ENCODE measurements around the gene CCDC82.
"Not testable (repeated sequence)": the region's sequence is repeated elsewhere in the genome, so short reads cannot be mapped to it uniquely, and the experiment has no call there.

CCDC82 gene

DNA sequence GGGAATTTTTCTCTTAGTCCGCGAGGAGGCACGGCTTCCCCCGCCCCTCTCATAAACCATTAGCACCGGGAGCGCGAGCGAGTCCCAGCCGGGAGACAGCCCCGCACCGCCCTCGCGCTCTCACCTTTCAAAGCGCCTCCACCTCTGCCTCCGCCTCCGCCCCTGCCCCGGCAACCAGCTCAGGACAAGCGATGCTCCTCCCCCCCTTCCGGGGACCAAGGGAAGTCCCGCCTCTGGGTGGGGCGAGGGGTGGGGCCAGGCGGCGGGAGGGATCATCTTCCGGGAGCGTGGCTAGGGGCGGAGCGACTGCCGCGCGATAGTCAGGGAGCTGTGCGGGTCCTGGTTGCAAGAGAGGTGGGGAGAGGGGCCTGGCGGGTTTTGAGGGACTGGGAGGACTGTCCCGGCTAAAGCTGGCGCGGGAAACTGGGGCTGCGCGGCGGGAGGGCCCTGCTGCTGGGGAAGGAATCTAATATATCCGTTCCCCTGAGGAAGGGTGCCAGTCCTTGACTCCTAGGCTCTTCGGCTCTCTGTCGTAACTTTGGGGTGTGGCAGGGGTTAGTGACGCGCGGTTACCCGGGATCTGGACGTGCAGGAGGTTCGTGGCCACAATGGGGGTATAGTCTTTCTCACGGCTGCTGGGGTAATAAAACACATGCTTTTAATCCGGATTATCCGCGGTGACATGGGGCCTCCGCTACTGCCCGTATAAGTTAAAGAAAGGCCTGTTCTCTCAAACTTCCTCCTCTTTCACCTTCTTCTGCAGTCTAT, at the start of gene CCDC82, which contains the start of gene JRKL:
Gene CCDC82 (minus strand): TSS at position 193 of the 768 bp plus-strand sequence. CDS start 5,165 bp downstream, outside the sequence.
Gene JRKL (plus strand): TSS at position 294 of the 768 bp plus-strand sequence. CDS start 637 bp downstream, outside the sequence.
- DNase-seq (ENCODE audit: low spot score): peak; percentile 96

DNA sequence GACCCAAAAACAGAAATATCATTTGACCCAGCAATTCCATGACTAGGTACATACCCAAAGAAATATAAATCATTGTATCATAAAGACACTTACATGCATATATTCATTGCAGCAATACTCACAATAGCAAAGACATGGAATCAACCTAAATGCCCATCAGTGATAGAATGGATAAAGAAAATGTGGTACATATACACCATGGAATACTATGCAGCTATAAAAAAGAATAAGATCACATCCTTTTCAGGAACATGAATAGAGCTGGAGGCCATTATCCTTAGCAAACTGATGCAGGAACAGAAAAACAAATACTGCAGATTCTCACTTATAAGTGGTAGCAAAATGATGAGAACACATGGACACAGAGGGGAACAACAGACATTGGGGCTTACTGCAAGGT, 42.9 kb upstream of the CCDC82 start:
- DNase-seq (ENCODE audit: low spot score): not testable (repeated sequence)

DNA sequence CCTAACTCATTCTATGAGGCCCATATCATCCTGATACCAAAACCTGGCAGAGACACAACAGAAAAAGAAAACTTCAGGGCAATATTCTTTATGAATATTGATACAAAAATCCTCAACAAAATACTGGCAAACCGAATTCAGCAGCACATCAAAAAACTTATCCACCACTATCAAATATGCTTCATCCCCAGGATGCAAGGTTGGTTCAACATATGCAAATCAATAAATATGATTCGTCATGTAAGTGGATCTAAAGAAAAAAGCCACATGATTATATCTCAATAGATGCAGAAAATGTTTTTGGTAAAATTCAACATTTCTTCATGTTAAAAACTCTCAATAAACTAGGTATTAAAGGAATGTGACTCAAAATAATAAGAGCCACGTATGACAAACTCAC, 41.0 kb upstream of the CCDC82 start:
- no peak for DNase-seq (ENCODE audit: low spot score)

DNA sequence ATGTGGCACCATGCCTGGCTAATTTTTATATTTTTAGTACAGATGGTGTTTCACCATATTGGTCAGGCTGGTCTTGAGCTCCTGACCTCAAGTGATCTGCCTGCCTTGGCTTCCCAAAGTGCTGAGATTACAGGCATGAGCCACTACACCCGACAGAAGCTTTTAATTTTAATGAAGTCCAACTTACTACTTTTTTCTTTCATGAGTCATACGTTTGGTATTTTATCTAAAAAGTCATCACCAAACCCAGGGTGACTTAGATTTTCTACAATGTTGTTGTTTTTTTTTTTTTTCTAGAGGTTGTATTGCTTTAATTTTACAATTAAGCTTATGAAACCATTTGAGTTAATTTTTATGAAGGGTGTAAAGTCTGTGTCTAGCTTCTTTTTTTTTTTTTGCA, 35.0 kb upstream of the CCDC82 start:
- peak; percentile 40 for DNase-seq (ENCODE audit: low spot score)

DNA sequence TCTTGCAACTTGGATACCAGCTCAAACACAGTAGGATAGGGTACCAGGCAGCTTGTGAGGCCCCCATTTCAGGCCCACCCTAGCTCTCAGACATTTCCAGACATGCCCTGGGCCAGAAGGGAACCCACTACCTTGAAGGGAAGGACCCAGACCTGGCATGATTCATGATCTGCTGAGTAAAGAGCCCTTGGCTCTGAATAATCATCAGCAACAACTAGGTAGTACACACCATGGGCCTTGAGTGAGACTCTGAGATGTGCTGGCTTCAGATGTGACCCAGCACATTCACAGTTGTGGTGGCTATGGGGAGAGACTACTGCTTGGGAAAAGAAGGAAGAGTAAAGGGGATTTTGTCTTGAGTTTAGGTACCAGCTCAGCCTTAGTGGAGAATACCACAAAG, 23.7 kb upstream of the CCDC82 start:
- peak; percentile 15 for DNase-seq (ENCODE audit: low spot score)

DNA sequence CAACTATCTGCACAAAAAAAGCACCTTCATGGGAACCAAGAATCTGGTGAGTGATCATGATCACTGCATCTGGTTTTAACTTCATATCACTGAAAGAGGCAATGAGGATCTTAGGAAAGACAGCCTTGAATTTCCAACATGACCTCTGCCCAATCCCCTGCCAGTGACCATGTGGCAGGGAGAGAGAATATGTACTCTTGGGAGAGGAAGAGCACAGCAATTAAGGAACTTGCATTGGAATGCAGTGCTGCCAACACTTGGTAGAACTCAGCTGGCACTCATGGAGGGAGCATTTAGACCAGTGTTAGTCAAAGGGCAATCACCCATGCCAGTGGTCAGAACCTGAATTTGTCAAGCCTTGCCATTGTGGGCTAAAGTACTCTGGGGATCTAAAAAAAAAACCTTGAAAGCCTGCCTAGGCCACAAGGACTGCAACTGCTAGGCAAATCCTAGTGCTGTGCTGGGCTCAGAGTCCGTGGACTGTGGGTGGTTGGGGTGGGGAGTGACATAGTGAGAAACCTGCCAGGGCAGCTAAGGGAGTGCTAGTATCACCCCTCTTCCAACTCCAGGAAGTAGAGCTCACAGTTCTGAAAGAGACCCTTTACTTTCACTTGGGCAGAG, 23.2 kb upstream of the CCDC82 start:
- DNase-seq (ENCODE audit: low spot score): peak; percentile 50

DNA sequence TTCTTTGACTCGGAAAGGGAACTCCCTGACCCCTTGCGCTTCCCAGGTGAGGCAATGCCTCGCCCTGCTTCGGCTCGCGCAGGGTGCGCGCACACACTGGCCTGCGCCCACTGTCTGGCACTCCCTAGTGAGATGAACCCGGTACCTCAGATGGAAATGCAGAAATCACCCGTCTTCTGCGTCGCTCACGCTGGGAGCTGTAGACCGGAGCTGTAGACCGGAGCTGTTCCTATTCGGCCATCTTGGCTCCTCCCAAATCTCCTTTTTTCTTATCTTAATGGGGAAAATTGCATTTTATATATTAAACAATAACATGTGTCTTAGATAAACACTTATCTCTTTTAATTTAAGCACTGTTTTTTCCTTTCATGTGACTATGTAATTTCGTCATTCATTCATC, 21.7 kb upstream of the CCDC82 start:
- DNase-seq (ENCODE audit: low spot score): not testable (repeated sequence)

DNA sequence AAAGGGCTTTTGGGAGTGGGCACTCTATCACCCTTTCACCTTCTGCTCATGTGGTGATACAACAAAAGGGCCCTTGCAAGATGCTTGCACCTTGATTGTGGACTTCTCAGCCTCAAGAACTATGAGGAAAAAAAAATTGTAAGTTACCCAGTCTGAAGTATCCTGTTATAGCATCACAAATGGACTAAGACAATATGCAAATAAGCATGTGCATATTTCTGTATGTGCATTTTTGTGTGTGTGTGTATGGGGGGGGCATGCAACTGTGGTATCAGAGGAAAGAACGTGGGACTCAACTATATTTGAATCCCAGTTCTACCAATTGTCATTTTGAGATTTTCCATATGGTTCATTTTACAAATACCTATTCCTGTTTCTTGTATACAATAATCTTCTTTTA, 11.0 kb upstream of the CCDC82 start:
- no peak for DNase-seq (ENCODE audit: low spot score)

DNA sequence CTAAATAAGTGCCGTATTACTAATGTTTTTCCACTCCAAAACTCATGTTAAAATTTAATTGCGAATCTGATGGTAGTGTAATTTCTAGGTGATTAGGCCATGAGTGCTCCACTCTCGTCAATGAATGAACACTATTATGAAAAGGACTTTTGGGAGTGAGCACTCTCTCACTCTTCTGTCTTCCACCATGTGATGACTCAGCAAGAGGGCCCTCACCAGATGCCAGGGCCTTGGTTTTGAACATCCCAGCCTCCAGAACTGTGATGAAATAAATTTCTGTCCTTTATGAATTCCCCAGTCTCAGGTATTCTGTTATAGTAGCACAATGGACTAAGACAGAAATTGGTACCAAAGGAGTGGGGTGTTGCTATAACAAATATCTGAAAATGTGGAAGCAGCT, 8.2 kb upstream of the CCDC82 start:
- no peak for DNase-seq (ENCODE audit: low spot score)

DNA sequence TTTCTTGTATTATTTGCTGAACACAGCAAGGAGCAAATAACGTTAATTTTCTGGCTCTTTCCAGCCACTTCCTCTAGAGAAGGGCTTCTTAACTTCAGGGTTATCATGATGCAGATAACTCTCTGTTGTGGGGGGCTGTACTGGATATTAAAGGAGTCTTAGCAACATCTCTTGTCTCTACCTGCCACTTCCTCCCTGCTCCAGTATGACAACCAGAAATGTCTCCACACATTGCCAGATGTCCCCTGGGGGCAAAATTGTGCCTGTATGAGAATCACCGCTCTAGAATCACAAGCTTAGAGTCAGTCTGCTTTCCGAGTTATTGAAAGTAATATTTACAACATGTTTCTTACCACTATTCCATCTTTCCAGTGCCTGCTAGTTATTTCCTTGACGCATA, 6.9 kb upstream of the CCDC82 start:
- DNase-seq (ENCODE audit: low spot score): no peak

DNA sequence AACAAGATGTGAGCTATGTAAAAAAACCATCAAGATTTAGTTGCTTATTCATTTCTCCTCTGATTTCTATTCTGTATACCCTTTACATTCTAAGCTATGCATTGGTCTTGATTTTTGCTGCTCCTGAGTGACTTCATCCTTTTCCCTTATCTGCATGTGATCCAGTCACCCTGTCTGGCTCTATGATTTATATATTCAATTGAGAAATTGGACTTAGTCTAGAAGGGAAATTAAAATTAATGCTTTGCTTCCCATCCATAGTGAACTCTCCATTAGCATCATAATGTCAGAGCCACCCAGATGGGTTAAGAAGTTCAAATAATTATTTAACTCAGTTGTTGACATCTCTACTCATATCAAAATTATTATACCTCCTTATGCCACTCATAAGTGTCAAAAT, 5.1 kb upstream of the CCDC82 start:
- no peak for DNase-seq (ENCODE audit: low spot score)

DNA sequence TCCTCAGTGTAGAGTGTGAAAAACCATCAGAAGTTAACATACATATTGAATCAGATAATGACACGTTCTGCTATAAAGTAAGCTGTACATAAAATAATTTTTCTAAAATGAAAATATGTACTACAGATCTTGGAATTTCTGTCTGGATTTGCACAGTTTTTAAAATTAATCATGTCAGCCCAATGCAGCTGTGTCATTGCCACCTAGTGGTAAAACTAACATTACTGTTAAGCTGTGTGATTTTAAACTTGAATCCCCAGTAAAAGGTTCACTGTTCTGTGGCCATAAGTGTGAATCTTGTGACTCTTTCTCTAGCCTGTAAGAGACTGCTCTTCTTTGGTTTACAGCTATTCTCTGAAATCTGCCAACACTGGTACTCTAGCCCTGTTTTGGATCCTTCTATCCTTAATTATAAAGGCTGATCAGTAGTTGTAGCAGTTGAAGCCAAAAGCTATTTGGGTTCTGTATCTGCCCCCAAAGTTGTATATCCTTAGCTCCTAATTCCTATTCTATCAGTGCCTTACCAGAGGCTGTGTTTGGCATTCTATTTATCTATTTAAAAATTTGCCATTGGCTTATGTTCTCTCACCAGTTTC, 4.1 kb upstream of the CCDC82 start:
- peak; percentile 51 for DNase-seq (ENCODE audit: low spot score)

DNA sequence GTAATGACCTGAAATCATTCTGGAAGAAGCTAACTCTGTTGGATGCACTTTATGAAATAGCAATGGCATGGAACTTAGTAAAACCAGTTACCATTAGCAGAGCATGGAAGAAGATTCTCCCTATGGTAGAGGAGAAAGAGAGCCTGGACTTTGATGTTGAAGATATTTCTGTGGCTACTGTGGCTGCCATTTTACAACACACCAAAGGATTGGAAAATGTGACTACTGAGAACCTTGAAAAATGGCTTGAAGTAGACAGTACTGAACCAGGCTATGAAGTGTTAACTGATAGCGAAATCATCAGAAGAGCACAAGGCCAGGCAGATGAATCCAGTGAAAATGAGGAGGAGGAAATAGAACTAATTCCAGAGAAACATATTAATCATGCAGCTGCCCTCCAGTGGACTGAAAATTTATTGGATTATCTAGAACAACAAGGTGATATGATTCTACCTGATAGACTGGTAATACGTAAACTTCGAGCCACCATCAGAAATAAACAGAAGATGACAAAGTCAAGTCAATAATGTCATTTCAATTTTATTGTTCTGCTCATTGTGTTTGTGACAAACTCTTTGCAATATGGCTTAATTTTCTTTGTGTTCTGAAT, 2.1 kb upstream of the CCDC82 start:
- peak; percentile 20 for DNase-seq (ENCODE audit: low spot score)

DNA sequence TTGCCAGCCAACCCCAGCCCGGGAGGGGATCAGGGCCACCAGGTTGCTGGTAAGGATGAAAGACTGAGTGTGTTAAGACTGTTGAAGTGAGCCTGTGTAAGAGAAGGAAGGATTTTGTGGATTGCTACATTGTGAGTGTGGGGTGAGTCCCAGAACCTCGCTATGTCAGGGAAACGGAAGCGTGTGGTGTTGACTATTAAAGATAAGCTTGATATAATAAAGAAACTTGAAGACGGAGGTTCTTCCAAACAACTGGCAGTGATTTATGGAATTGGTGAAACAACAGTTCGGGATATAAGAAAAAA, 728 bp upstream of the CCDC82 start:
- DNase-seq (ENCODE audit: low spot score): no peak

DNA sequence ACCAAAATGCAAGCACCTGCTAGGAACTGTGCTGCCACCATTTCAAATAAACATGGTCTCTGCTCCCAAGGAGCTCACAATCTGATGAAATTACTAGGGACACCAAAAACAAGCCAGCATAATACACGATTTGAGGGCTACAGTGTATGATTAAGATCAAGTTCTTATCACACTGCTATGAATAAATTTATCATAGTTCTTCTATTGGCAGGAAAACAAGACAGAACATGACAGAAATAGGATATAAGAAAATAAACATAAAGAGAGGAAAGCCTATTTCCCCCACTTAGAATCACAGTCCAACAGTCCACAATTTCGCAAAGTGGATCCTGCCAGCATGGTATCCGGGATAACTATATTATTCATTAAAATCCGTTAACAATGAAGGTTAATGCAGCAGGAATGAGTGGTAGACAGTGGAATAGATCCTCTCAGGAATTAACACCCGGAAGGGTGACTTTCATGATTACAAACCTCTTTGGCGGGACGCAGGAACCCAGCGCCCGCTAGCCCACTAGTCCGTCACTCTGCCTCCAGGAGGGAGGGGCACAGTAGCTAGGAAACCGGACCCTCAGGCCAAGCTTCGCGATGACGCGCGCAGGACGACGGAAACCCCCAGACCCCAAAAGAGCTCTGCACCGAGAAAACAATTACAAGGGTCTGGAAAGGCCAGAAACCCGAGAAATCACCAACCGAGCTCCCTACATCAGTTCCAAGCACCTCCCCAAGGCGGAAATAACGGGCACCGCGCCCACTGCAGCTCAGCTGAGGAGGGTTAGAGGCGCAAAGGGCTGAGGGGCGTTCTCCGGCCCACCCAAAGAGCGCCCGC, 607 bp downstream of the CCDC82 start:
- peak; percentile 61 for DNase-seq (ENCODE audit: low spot score)

DNA sequence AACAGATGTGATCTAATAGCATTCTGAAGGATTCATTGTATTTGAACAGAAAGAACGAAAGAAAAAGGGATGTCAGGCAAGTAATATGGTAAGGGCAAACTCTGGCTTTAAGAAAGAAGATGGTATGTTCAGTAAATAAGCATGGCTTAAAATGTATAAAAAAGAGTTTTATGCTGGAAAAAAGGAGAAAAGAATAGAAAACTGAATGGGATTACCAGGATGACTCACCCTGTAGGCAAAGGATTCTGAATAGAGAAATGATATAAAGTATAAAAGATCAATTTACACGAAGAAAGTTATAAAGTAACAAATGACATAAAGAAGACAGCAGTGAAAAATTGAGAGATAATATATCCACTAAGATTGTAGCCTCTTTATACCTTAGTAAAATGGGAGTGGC, 4.5 kb downstream of the CCDC82 start:
- DNase-seq (ENCODE audit: low spot score): no peak

DNA sequence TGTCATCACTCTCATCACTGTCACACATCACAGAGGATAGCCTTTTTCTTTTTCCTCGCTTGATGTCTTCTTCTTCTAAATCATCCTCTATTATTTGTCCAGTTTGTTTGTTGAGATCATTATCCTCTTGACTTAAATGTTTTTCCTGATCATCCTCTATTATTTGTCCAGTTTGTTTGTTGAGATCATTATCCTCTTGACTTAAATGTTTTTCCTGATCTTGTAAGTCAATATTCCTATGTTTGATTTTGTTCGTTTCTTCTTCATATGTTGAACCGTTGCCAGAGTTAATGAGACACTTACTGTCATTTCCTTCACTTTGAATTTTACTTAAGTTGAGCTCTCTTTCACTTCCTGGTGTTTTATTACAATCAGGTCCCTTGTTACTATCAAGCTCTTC, 5.6 kb downstream of the CCDC82 start:
- DNase-seq (ENCODE audit: low spot score): no peak

DNA sequence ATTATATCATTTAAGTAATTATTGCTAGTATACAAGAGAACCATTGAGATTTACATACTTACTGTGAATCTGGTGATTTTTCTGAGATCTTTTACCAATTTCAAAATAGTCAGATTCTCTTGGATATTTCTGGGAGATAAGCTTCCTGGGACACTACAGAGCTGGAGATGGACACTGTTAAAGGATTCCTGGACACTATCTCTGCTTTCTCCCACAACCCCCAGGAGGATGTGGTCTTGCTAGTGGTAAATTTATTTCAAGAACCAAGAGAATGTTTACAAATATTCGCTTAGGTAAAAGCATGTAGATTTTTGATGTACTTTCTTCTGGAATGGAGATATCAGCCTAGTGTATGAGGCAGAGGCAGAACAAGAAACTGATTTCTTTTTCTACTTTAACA, 12.9 kb downstream of the CCDC82 start:
- DNase-seq (ENCODE audit: low spot score): no peak

DNA sequence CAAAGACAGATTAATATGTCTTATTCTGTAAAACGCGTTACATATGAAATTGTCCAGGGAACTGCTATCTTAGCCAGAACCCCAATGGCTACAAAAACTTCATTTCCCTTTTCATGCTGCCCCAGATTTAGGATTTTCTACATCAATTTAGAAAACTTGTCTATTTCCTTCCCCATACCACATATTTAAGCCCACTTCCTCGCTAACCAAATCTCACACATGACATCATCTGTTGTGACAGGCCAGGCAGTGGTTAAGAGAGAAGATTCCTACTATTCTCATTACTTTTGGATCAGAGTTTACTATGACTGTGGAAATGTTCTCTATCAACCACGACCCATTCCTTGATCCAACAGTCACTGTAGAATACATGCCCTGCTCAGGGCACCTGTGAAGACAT, 15.9 kb downstream of the CCDC82 start:
- DNase-seq (ENCODE audit: low spot score): no peak

DNA sequence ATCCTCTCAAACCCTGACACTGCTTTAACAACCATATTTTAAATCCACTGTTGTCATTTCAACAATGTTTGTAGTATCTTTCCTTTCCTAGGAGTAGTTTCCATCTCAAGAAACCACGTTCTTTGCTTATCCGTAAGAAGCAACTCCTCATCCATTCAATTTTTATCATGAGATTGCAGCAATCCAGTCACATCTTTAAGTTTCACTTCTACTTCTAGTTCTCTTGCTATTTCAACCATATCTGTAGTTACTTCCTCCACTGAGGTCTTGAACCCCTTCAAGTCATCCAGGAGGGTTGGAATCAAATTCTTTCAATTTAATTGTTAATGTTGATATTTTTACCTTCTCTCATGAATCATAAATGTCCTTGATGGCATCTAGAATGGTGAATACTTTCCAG, 22.4 kb downstream of the CCDC82 start:
- no peak for DNase-seq (ENCODE audit: low spot score)

DNA sequence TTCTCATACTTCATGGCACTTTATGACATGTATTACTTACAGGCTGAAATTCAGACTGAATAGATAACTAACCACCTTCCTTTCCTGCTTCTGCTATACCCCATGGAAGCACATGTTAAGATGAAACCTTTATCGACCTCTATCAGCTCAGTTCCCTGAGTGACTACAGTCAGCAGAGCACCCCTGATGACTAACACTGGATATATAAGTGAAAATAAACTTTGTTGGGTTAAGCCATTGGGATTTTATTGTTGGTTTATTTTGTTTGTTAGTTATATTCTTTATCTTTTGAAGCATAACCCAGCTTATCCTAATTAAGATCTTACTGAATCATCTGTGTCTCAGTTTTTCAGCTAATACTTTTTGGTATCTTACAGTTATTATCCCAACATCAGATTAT, 23.7 kb downstream of the CCDC82 start:
- DNase-seq (ENCODE audit: low spot score): no peak

DNA sequence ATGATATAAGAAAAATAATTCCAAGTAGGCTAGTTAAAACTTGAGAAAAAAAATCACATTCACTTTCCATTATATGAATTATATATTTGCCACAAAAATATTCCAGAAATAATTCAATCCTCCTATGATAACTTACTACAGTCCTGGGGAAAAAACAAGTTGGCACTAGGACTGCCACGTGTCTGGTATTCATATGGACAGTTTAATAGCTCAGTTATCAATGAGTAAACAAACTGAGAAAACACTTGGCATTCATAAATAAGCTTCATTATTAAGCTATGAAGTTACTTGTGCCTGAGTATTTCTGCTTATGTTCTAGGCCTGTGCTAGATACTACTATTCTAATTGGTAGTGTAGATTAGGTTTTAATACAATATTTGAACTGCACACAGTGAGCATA, 24.2 kb downstream of the CCDC82 start:
- no peak for DNase-seq (ENCODE audit: low spot score)
